IPS-20b (cell line): ENCODE measurements around the gene APP.

ENCODE experiments used
- H3K27ac ChIP-seq: one replicate; pipeline ENCODE4 v1.5.1; 2013; ENCODE audit warnings: low read length
- H3K27me3 ChIP-seq: 2 replicates; pipeline ENCODE4 v1.6.1; 2013; ENCODE audit warnings: mild to moderate bottlenecking, low read length, inconsistent platforms; ENCODE audit not compliant: insufficient read depth
- H3K36me3 ChIP-seq: 2 replicates; pipeline ENCODE4 v1.6.1; 2013; ENCODE audit warnings: low read depth, mild to moderate bottlenecking, inconsistent platforms, low read length, moderate library complexity; ENCODE audit not compliant: insufficient read depth
- H3K4me1 ChIP-seq: 2 replicates; pipeline ENCODE4 v1.6.1; 2013; ENCODE audit warnings: mild to moderate bottlenecking, control low read depth, inconsistent platforms, low read length, moderate library complexity; ENCODE audit not compliant: insufficient read depth
- H3K4me3 ChIP-seq: 2 replicates; pipeline ENCODE4 v1.5.1; 2013; ENCODE audit warnings: mild to moderate bottlenecking, low read length, inconsistent platforms
- H3K9ac ChIP-seq: 2 replicates; pipeline ENCODE4 v1.6.1; 2013; ENCODE audit warnings: low read depth, mild to moderate bottlenecking, inconsistent platforms, low read length, moderate library complexity
- H3K9me3 ChIP-seq: 2 replicates; pipeline ENCODE4 v1.6.1; 2013; ENCODE audit warnings: mild to moderate bottlenecking, low read depth, low read length, inconsistent platforms; ENCODE audit not compliant: insufficient read depth

APP gene

DNA sequence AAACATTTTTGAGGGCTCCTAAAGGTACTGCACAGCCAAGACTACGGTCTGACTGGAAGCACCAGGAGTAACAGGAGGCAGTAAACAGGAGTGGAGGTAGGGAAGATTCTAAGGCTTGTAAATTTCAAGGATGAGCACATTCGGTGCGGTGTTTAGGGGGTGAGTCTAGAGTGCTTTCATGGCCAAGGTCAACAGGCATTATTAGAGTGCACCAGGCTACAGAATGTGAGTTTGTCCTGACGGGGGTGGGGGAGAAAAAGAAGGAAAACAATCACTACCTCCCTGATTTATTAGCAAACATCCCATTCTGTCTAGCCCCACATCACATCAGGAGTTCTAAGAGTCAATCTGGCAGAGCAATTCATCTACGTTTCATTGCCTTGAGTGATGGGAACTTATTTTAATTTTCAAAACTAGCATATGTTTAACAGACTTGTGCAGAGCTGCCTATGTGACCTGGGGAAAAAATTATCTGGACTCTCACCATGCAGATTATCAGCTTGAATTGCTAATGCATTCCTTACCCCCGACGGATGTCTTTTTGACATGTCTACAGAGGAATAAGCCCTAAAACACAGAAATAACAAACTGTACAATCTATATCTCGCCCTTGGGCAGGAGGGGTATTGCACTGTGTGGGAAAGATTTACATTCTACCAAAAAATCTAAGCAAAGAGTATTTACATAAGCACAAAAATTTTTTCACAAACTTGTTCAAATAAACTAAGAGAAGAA is 45.0 kb downstream of the APP start:
- no peaks in the 10 kb centered on the region for H3K27me3 ChIP-seq
- no peak overlapping the region for H3K27ac ChIP-seq
- H3K4me3 ChIP-seq, result 0 out of 2 replicates have a peak overlapping the region, but pooled peaks have one; percentile 6
- H3K9me3 ChIP-seq, result no peaks in the 10 kb centered on the region
- H3K36me3 ChIP-seq, result 0 out of 2 replicates have a peak, but pooled peaks cover 4% of the 10 kb centered on the region
- peaks cover 53% of the 10 kb centered on the region for H3K4me1 ChIP-seq
- H3K9ac ChIP-seq, result no peak overlapping the region

DNA sequence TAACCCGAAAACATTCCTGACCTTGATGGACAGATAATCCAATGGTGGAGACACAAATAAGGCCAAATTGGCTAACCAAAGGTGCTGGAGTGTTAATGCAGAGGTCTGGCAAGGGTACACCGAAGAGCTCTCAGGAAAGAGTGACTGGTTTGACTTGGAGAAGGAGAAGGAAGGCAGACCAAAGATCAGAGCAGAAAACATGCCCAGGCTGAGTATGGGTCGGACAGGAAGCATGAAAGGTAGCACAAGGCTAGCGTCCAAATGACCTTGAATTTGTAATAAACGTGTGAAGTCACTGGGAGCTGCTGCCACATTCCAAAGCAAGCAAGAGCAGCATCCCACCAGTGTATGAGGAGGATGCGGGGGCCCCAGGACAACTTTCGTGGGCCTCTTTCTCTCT is 45.7 kb downstream of the APP start:
- peaks cover 56% of the 10 kb centered on the region for H3K4me1 ChIP-seq
- no peak overlapping the region for H3K27ac ChIP-seq
- H3K36me3 ChIP-seq, result no peaks in the 10 kb centered on the region
- H3K9ac ChIP-seq, result no peak overlapping the region
- no peaks in the 10 kb centered on the region for H3K9me3 ChIP-seq
- no peaks in the 10 kb centered on the region for H3K27me3 ChIP-seq
- no peak overlapping the region for H3K4me3 ChIP-seq

DNA sequence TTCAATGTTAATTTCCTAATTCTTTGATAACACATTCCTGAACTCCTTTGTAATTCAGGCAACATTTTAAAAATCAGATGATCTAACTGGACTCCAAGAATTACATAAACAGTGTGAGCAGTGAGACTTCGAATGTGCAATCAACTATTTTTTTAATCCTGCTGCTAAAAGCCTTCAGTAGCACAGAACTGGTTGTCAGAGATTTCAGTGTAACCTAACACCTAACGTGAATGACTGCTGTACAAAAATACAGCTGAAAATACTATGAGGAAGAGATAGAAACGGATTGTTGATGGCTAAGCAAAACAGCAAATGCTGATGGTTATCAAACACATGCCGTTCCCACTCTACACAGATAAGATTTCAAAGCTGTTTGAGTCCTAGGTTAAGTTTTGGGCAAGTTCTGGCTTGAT is 46.1 kb downstream of the APP start:
- Histone ChIP-seq H3K9me3 (no peaks in the 10 kb centered on the region), H3K4me1 (peaks cover 60% of the 10 kb centered on the region), H3K9ac (no peak overlapping the region), H3K27ac (no peak overlapping the region), H3K36me3 (no peaks in the 10 kb centered on the region), H3K4me3 (no peak overlapping the region), H3K27me3 (no peaks in the 10 kb centered on the region)

DNA sequence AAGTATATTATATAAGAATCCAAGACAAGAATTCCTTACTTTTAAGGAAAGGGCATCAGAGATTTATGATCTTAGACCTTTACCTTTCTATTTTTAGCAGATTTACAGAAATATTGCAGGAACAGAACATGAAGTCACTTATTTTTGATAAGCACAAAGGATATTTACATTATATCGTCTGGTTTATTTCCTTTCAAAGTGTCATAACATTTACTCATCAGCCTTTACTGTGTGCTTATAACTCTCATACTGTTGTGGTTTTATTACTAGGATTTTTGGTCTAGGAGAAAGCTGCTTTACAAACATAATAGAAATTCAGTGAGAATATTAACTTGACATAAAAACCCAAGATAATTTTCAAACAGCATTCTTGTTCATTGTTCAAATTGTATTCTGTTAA is 47.6 kb downstream of the APP start:
- H3K9ac ChIP-seq, result no peak overlapping the region
- peaks cover 68% of the 10 kb centered on the region for H3K4me1 ChIP-seq
- no peak overlapping the region for H3K4me3 ChIP-seq
- H3K27ac ChIP-seq, result no peak overlapping the region
- H3K9me3 ChIP-seq, result no peaks in the 10 kb centered on the region
- H3K27me3 ChIP-seq, result no peaks in the 10 kb centered on the region
- no peaks in the 10 kb centered on the region for H3K36me3 ChIP-seq

- H3K36me3 ChIP-seq, result no peaks in the 10 kb centered on the region
- H3K9ac ChIP-seq, result no peak overlapping the region
- H3K27ac ChIP-seq, result no peak overlapping the region
- peaks cover 68% of the 10 kb centered on the region for H3K4me1 ChIP-seq
- H3K4me3 ChIP-seq, result no peak overlapping the region
- H3K27me3 ChIP-seq, result no peaks in the 10 kb centered on the region
- H3K9me3 ChIP-seq, result no peaks in the 10 kb centered on the region
These were observed 49.7 kb downstream of the APP start for GRCh38 chr21:26120828-26121227.

DNA sequence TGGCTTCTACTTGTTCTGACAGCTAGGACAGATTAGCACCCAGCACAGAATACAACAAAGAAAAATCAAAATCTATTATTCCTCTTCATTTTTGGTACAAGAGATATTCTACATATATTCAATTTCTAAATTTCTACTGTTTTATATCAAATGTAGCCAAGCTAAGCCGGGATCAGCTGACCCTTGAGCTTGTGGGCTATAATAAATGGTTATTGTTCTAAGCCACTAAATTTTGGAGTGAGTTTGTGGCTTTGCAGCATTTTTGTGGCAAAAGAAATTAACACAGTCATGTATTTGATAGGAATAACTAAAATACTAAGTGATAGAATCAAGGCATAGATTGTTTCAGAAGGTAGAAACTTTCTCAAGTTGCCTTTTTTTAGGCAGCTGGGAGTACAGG is 50.7 kb downstream of the APP start:
- Histone ChIP-seq H3K9ac (no peak overlapping the region), H3K4me1 (peaks cover 68% of the 10 kb centered on the region), H3K4me3 (no peak overlapping the region), H3K27me3 (no peaks in the 10 kb centered on the region), H3K9me3 (no peaks in the 10 kb centered on the region), H3K27ac (no peak overlapping the region), H3K36me3 (no peaks in the 10 kb centered on the region)

GRCh38 chr21:26118938-26119540 is 51.5 kb downstream of the APP start:
- Histone ChIP-seq H3K4me1 (peaks cover 67% of the 10 kb centered on the region), H3K9ac (no peak overlapping the region), H3K4me3 (no peak overlapping the region), H3K27ac (no peak overlapping the region), H3K9me3 (no peaks in the 10 kb centered on the region), H3K36me3 (no peaks in the 10 kb centered on the region), H3K27me3 (no peaks in the 10 kb centered on the region)

GRCh38 chr21:26117972-26118367 is 52.6 kb downstream of the APP start:
- no peak overlapping the region for H3K4me3 ChIP-seq
- no peaks in the 10 kb centered on the region for H3K9me3 ChIP-seq
- H3K27ac ChIP-seq, result no peak overlapping the region
- no peaks in the 10 kb centered on the region for H3K27me3 ChIP-seq
- H3K36me3 ChIP-seq, result no peaks in the 10 kb centered on the region
- H3K4me1 ChIP-seq, result peaks cover 65% of the 10 kb centered on the region
- no peak overlapping the region for H3K9ac ChIP-seq

GRCh38 chr21:26117324-26117971 is 53.1 kb downstream of the APP start:
- Histone ChIP-seq H3K9me3 (no peaks in the 10 kb centered on the region), H3K4me1 (peaks cover 65% of the 10 kb centered on the region), H3K9ac (no peak overlapping the region), H3K4me3 (no peak overlapping the region), H3K27me3 (no peaks in the 10 kb centered on the region), H3K36me3 (no peaks in the 10 kb centered on the region), H3K27ac (no peak overlapping the region)

DNA sequence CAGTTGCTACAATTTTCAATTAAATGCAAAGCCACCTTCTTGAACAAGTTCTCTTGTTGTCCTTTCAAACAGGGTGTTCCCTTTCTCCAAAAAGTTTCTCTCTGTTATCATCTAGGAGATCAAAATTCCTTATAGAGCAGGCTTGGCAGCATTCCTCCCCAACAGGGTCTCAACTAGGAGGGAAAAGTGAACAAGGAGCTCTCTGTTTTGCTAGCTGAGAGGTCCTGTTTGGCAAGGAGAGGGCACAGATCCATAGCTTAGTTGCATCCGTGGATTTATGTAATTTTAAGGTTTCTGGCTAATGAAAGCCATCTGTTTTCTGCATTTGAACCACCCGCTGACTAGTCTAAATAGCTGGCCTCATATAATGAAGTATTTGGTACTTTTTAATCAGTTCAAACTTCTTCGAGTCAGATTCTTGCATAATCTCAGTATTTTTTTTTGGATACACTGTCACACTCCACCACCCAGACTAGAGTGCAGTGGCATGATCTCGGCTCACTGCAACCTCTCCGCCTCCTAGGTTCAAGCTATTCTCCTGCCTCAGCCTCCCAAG is 54.0 kb downstream of the APP start:
- Histone ChIP-seq H3K27ac (no peak overlapping the region), H3K9ac (peak overlapping the region; percentile 26; the same call in 1 of the 2 replicates), H3K4me3 (no peak overlapping the region)

DNA sequence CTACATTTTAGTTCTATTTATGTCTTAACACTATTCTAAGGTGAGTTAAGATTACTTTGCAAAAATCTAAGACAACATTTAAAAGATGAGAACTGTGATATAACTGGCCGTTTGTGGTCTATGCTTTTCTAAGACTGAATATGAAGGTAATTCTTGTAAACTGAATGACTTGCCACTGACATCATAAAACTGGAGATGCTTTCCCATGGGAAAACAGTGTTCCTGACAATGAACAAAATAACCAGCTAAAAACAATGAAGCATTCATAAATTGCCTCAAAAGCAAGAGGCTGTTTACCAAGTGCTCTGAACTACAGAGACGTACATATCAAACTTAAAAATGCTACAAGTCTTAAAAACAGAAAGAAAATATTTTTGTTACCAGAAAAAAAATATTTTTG is 54.7 kb downstream of the APP start:
- no peaks in the 10 kb centered on the region for H3K27me3 ChIP-seq
- H3K4me3 ChIP-seq, result no peak overlapping the region
- no peak overlapping the region for H3K27ac ChIP-seq
- no peaks in the 10 kb centered on the region for H3K9me3 ChIP-seq
- H3K36me3 ChIP-seq, result peaks cover 12% of the 10 kb centered on the region
- peaks cover 67% of the 10 kb centered on the region for H3K4me1 ChIP-seq
- 0 out of 2 replicates have a peak overlapping the region, but pooled peaks have one; percentile 26 for H3K9ac ChIP-seq

More for the DNA sequence above, 54.0 kb downstream of the APP start:
- H3K9me3 ChIP-seq, result no peaks in the 10 kb centered on the region
- H3K27me3 ChIP-seq, result no peaks in the 10 kb centered on the region
- H3K36me3 ChIP-seq, result peaks cover 5% of the 10 kb centered on the region
- H3K4me1 ChIP-seq, result peaks cover 65% of the 10 kb centered on the region
